HEK293 (cell line): ENCODE results near the gene ATG12.

Source experiments
- CTCF ChIA-PET: fragments of 350-600 bp; formaldehyde crosslinking; extraction: SDS; loops from one replicate; lab custom pipeline; 2021; ENCODE audit warnings: antibody characterized with exemption; lab: Yijun Ruan, JAX
- POLR2A ChIA-PET: fragments of 300-600 bp; formaldehyde crosslinking; extraction: SDS; loops from one replicate; lab custom pipeline; 2020; ENCODE audit warnings: antibody characterized with exemption, inconsistent platforms; lab: Yijun Ruan, JAX
- H3K27ac ChIP-seq: fragments of 200-500 bp; sonication (Bioruptor generic); 2 replicates; pipeline ENCODE4 v1.5.1; 2014; ENCODE audit warnings: low read depth, low read length, control low read depth, inconsistent platforms; ENCODE audit errors: extremely low read depth
- H3K36me3 ChIP-seq, 2 experiments: fragments of 200-500 bp in 1 of 2; sonication (Bioruptor generic) in 1 of 2; 1 replicate in 1 of 2; 2 replicates in 1 of 2; pipeline ENCODE4 v1.5.1; 2014 to 2017; ENCODE audit warnings: inconsistent platforms in 2 of 2, low read length in 2 of 2; ENCODE audit not compliant: control insufficient read depth in 2 of 2, insufficient read depth in 1 of 2
- H3K4me1 ChIP-seq: fragments of 200-500 bp; sonication (Bioruptor generic); 2 replicates; pipeline ENCODE4 v1.5.1; 2014; ENCODE audit warnings: mild to moderate bottlenecking, low read length, inconsistent platforms; ENCODE audit not compliant: control insufficient read depth, insufficient read depth
- H3K4me3 ChIP-seq: 2 replicates; pipeline ENCODE4 v1.5.1; 2011; ENCODE audit warnings: low read depth, mild to moderate bottlenecking, control low read depth, low read length, moderate library complexity
- H3K9me3 ChIP-seq: fragments of 200-500 bp; sonication (Bioruptor generic); 2 replicates; pipeline ENCODE4 v1.5.1; 2014; ENCODE audit warnings: low read depth, low read length, inconsistent platforms; ENCODE audit not compliant: control insufficient read depth, insufficient read depth
- IKZF3 ChIP-seq: fragments of 450-650 bp; IDR thresholded peaks from 2 replicates; pipeline ENCODE4 v1.5.0; 2018; ENCODE audit warnings: missing biosample characterization, mild to moderate bottlenecking, missing genetic modification characterization, moderate library complexity
- OSR2 ChIP-seq: fragments of 450-650 bp; formaldehyde crosslinking; IDR thresholded peaks from 2 replicates; pipeline ENCODE4 v1.5.1; 2016; ENCODE audit warnings: missing biosample characterization, missing genetic modification characterization
- PRDM1 ChIP-seq: fragments of 450-650 bp; formaldehyde crosslinking; IDR thresholded peaks from 2 replicates; pipeline ENCODE4; 2016; ENCODE audit warnings: missing biosample characterization, missing genetic modification characterization
- PRDM10 ChIP-seq: fragments of 450-650 bp; formaldehyde crosslinking; IDR thresholded peaks from 2 replicates; pipeline ENCODE4 v1.5.1; 2016; ENCODE audit warnings: missing biosample characterization, missing genetic modification characterization
- PRDM6 ChIP-seq: fragments of 450-650 bp; formaldehyde crosslinking; IDR thresholded peaks from 2 replicates; pipeline ENCODE4 v1.5.1; 2017; ENCODE audit warnings: missing biosample characterization, missing genetic modification characterization
- TCF7L2 ChIP-seq: IDR thresholded peaks from 2 replicates; pipeline ENCODE4 v1.6.1; 2011; ENCODE audit warnings: low read depth, mild to moderate bottlenecking, inconsistent platforms, low read length, moderate library complexity, borderline replicate concordance
- ZBTB20 ChIP-seq: fragments of 450-650 bp; formaldehyde crosslinking; IDR thresholded peaks from 2 replicates; pipeline ENCODE4 v1.5.1; 2016; ENCODE audit warnings: missing biosample characterization, missing genetic modification characterization
- ZBTB26 ChIP-seq: fragments of 450-650 bp; formaldehyde crosslinking; optimal IDR thresholded peaks from 2 replicates; pipeline ENCODE3; 2016; ENCODE audit warnings: missing biosample characterization, mild to moderate bottlenecking, missing genetic modification characterization
- ZBTB8A ChIP-seq: fragments of 450-650 bp; formaldehyde crosslinking; IDR thresholded peaks from 2 replicates; pipeline ENCODE4 v1.5.1; 2016; ENCODE audit warnings: missing biosample characterization, missing genetic modification characterization
- ZEB2 ChIP-seq: fragments of 450-650 bp; formaldehyde crosslinking; IDR thresholded peaks from 2 replicates; pipeline ENCODE4 v1.5.1; 2016; ENCODE audit warnings: missing biosample characterization, missing genetic modification characterization
- ZFP37 ChIP-seq: fragments of 450-650 bp; formaldehyde crosslinking; IDR thresholded peaks from 2 replicates; pipeline ENCODE4 v1.5.1; 2016; ENCODE audit warnings: missing biosample characterization, missing genetic modification characterization
- ZNF169 ChIP-seq: fragments of 450-650 bp; formaldehyde crosslinking; IDR thresholded peaks from 2 replicates; pipeline ENCODE4 v1.5.1; 2016; ENCODE audit warnings: missing biosample characterization, missing genetic modification characterization
- ZNF214 ChIP-seq: fragments of 450-650 bp; formaldehyde crosslinking; IDR thresholded peaks from 2 replicates; pipeline ENCODE4 v1.5.1; 2017; ENCODE audit warnings: missing biosample characterization, mild to moderate bottlenecking, missing genetic modification characterization, borderline replicate concordance
- ZNF366 ChIP-seq: fragments of 450-650 bp; formaldehyde crosslinking; conservative IDR thresholded peaks from 2 replicates; pipeline ENCODE4 v1.5.1; 2016; ENCODE audit warnings: missing biosample characterization, missing genetic modification characterization
- ZNF426 ChIP-seq: fragments of 450-650 bp; formaldehyde crosslinking; IDR thresholded peaks from 2 replicates; pipeline ENCODE4 v1.5.1; 2017; ENCODE audit warnings: missing biosample characterization, missing genetic modification characterization, mild to moderate bottlenecking, inconsistent platforms, moderate library complexity
- ZNF48 ChIP-seq: fragments of 450-650 bp; formaldehyde crosslinking; IDR thresholded peaks from 2 replicates; pipeline ENCODE4 v1.5.1; 2016; ENCODE audit warnings: missing biosample characterization, missing genetic modification characterization
- ZNF548 ChIP-seq: fragments of 450-650 bp; formaldehyde crosslinking; IDR thresholded peaks from 2 replicates; pipeline ENCODE4 v1.5.1; 2016; ENCODE audit warnings: missing biosample characterization, missing genetic modification characterization
- ZNF624 ChIP-seq: fragments of 450-650 bp; formaldehyde crosslinking; IDR thresholded peaks from 2 replicates; pipeline ENCODE4 v1.5.1; 2017; ENCODE audit warnings: missing biosample characterization, missing genetic modification characterization
- ZNF792 ChIP-seq: fragments of 450-650 bp; formaldehyde crosslinking; IDR thresholded peaks from 2 replicates; pipeline ENCODE4 v1.5.1; 2016; ENCODE audit warnings: missing biosample characterization, missing genetic modification characterization
- ZSCAN18 ChIP-seq: fragments of 450-650 bp; formaldehyde crosslinking; IDR thresholded peaks from 2 replicates; pipeline ENCODE4 v1.5.1; 2016; ENCODE audit warnings: missing biosample characterization, missing genetic modification characterization
- ZXDB ChIP-seq: fragments of 450-650 bp; formaldehyde crosslinking; IDR thresholded peaks from 2 replicates; pipeline ENCODE4 v1.5.1; 2016; ENCODE audit warnings: missing biosample characterization, missing genetic modification characterization
- TF ChIP-seq, protein P1 (sequence below): fragments of 450-650 bp; formaldehyde crosslinking; IDR thresholded peaks from 2 replicates; pipeline ENCODE4 v1.5.1; 2016; ENCODE audit warnings: missing biosample characterization, missing genetic modification characterization

Gene ATG12

DNA sequence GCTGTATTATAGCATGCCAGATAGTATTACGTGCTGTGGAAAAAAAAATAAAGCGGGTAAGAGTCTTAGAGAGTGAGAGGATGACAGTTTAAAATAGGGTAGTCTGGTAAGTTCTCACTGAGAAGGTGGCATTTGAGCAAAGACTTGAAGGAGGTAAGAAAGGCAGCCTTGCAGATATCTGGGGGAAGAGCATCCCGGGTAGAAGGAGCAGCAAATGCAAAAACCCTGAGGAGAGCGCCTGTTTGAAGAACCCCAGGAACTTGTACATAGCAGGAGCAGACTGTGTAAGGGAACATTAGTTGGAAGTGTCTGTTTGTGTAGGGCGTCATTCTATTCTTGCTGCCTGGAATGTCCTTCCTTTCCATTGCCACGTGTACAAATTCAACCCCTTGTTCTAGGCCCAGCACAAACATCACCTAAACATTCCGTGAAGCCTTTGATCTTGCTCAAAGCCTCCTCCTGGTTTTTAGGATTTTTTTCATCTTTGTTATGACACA is 3.0 kb upstream of the ATG12 start (continued):
- peak; percentile 36; the same call in 1 of the 2 replicates for TF ChIP-seq PRDM10 (tag by site-specific recombination)
- TF ChIP-seq TCF7L2 = peak; percentile 54; the same call in 1 of the 2 replicates
- TF ChIP-seq ZXDB (tag by site-specific recombination) = peak; percentile 36; the same call in 1 of the 2 replicates
- TF ChIP-seq PRDM1 (tag by site-specific recombination) = peak; percentile 41
- peak; percentile 51 for TF ChIP-seq ZBTB20 (tag by site-specific recombination)
- 0 out of 2 replicates have a peak, but pooled peaks have one; percentile 21 for TF ChIP-seq ZBTB8A (tag by site-specific recombination)

- POLR2A ChIA-PET = interaction anchor here (1.3 kb wide), 1 partner anchor 29 kb away, joined by 3 read pairs; no protein-coding TSS in a partner anchor
- no peak for TF ChIP-seq ZNF792
- TF ChIP-seq ZBTB26 (tag by site-specific recombination) = no peak
- TF ChIP-seq OSR2 (tag by site-specific recombination) = peak; percentile 78
- TF ChIP-seq, protein P1, sequence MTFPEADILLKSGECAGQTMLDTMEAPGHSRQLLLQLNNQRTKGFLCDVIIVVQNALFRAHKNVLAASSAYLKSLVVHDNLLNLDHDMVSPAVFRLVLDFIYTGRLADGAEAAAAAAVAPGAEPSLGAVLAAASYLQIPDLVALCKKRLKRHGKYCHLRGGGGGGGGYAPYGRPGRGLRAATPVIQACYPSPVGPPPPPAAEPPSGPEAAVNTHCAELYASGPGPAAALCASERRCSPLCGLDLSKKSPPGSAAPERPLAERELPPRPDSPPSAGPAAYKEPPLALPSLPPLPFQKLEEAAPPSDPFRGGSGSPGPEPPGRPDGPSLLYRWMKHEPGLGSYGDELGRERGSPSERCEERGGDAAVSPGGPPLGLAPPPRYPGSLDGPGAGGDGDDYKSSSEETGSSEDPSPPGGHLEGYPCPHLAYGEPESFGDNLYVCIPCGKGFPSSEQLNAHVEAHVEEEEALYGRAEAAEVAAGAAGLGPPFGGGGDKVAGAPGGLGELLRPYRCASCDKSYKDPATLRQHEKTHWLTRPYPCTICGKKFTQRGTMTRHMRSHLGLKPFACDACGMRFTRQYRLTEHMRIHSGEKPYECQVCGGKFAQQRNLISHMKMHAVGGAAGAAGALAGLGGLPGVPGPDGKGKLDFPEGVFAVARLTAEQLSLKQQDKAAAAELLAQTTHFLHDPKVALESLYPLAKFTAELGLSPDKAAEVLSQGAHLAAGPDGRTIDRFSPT = peak; percentile 44; the same call in 1 of the 2 replicates
- no peak for TF ChIP-seq ZNF548 (tag by site-specific recombination)
- TF ChIP-seq ZNF624 = no peak
- no peak for TF ChIP-seq ZNF214
- 0 out of 2 replicates have a peak, but pooled peaks have one; percentile 6 for TF ChIP-seq ZNF426
- H3K4me1 ChIP-seq = peaks cover 23% of the 10 kb centered on the region; the same call in 1 of the 2 replicates
- H3K9me3 ChIP-seq = no peaks in the 10 kb centered on the region
- peak overlapping the region; percentile 64 for H3K4me3 ChIP-seq
- H3K36me3 ChIP-seq = no peaks in the 10 kb centered on the region
- no peak overlapping the region for H3K27ac ChIP-seq
- CTCF ChIA-PET = interaction anchor here (1.0 to 1.6 kb wide), 2 partner anchors 31 to 209 kb away, joined by 7 to 9 read pairs; no protein-coding TSS in a partner anchor
Observed at GRCh38 chr5:115843444-115844130, 2.2 kb upstream of the ATG12 start.

DNA sequence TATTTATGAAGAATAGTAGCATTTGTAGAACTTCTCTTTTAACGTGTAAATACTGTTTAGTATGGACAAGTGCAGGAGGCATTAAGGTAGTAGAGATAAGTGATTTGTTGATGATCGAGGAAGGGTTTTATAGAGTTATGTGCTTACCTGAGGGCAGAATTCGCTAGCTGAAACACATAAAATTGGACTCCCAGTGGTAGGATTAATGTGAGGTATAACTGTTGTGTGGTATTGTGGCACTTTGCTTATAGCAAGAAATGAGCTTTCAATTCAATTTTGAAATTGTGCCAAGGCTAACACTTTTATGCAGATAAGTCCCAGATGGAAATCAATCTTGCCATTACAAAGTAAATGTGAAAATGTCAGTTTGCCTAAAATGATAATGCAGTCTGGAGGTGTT is 1.6 kb upstream of the ATG12 start:
- ChIA-PET CTCF (interaction anchor here (1.0 to 1.6 kb wide), 3 partner anchors 30 to 208 kb away, joined by 3 to 9 read pairs (median 7); no protein-coding TSS in a partner anchor), POLR2A (interaction anchor here (1.3 kb wide), 1 partner anchor 29 kb away, joined by 3 read pairs; no protein-coding TSS in a partner anchor)
- Histone ChIP-seq H3K9me3 (no peaks in the 10 kb centered on the region), H3K36me3 (peaks cover 3% of the 10 kb centered on the region in 2 experiments; a peak in 2 of 3 replicates), H3K27ac (peak overlapping the region; percentile 95; the same call in 1 of the 2 replicates), H3K4me3 (peak overlapping the region; percentile 64), H3K4me1 (peaks cover 23% of the 10 kb centered on the region; the same call in 1 of the 2 replicates)
- TF ChIP-seq ZEB2 = peak; percentile 25; the same call in 1 of the 2 replicates
- TF ChIP-seq ZFP37 (tag by site-specific recombination) = no peak
- TF ChIP-seq ZNF48 = no peak
- no peak for TF ChIP-seq ZNF169 (tag by site-specific recombination)
- peak; percentile 97 for TF ChIP-seq PRDM6 (tag by site-specific recombination)
- no peak; the same call in 1 of the 2 replicates for TF ChIP-seq ZNF366
- TF ChIP-seq ZSCAN18 = no peak
- peak; percentile 71 for TF ChIP-seq IKZF3 (tag by site-specific recombination)
